Osteocyte (in vitro differentiated cells): Measurements from ENCODE around the gene GMDS. TPM values are rescaled to one million over a fixed set of nuclear protein-coding genes. Genes with fewer than 3 reads are reported as not detected.

Experiments used
- DNase-seq: peaks from one replicate; pipeline ENCODE4 v3.0.0; 2021; ENCODE audit warnings: mixed read lengths; ENCODE audit not compliant: unreplicated experiment; ENCODE audit errors: extremely low spot score
- H3K27ac Mint-ChIP-seq: one replicate; pipeline ENCODE4 v1.8.0; 2021; ENCODE audit warnings: mild to moderate bottlenecking, mixed read lengths; ENCODE audit not compliant: unreplicated experiment
- H3K27me3 Mint-ChIP-seq: one replicate; pipeline ENCODE4 v1.8.0; 2021; ENCODE audit warnings: mixed read lengths; ENCODE audit not compliant: unreplicated experiment
- H3K36me3 Mint-ChIP-seq: one replicate; pipeline ENCODE4 v1.8.0; 2021; ENCODE audit warnings: mixed read lengths; ENCODE audit not compliant: unreplicated experiment
- H3K4me1 Mint-ChIP-seq: one replicate; pipeline ENCODE4 v1.8.0; 2021; ENCODE audit warnings: mixed read lengths; ENCODE audit not compliant: unreplicated experiment
- H3K4me3 Mint-ChIP-seq: one replicate; pipeline ENCODE4 v1.8.0; 2021; ENCODE audit warnings: mild to moderate bottlenecking, moderate library complexity, mixed read lengths; ENCODE audit not compliant: unreplicated experiment
- H3K9me3 Mint-ChIP-seq: one replicate; pipeline ENCODE4 v1.8.0; 2021; ENCODE audit warnings: mixed read lengths; ENCODE audit not compliant: unreplicated experiment
- total RNA-seq: library from RNA; stranded (reverse); gene quantifications from 2 replicates; pipeline ENCODE4 v1.2.1, GENCODE V29; 2021
- TF ChIP-seq, protein P1 (sequence below): fragments of 200-600 bp; sonication (generic); IDR thresholded peaks from 2 replicates; pipeline ENCODE4 v1.5.0; 2021; ENCODE audit warnings: antibody characterized with exemption, mild to moderate bottlenecking, moderate library complexity

GMDS gene
- total RNA-seq, 1 donor from 2014 or later, result 30.7 TPM

DNA sequence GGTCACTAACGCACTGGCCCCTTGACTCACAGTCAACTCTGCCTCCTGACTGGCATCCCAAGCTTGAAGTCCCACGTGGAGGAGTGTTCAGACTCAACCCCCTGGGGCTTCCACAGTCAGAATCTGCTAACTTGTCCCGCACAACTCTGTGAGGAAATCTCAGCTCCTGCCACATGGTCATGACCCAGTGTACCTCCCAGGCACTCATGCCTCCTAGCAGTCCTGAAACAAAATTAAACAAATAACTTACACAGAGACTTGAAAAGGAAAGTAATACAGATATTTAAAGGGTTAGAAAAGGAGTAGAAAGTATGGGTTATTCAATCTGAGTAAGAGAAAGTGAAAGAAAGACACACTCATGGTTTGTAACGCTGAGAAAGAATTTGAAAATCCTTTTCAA is 134.9 kb downstream of the GMDS start:
- Mint-ChIP-seq H3K36me3 (peaks cover 3% of the 10 kb centered on the region), H3K4me1 (peaks cover 39% of the 10 kb centered on the region), H3K4me3 (peak overlapping the region; percentile 70), H3K27ac (peak overlapping the region; percentile 97), H3K9me3 (no peaks in the 10 kb centered on the region), H3K27me3 (no peaks in the 10 kb centered on the region)
- DNase-seq, result no peak
- TF ChIP-seq, protein P1, sequence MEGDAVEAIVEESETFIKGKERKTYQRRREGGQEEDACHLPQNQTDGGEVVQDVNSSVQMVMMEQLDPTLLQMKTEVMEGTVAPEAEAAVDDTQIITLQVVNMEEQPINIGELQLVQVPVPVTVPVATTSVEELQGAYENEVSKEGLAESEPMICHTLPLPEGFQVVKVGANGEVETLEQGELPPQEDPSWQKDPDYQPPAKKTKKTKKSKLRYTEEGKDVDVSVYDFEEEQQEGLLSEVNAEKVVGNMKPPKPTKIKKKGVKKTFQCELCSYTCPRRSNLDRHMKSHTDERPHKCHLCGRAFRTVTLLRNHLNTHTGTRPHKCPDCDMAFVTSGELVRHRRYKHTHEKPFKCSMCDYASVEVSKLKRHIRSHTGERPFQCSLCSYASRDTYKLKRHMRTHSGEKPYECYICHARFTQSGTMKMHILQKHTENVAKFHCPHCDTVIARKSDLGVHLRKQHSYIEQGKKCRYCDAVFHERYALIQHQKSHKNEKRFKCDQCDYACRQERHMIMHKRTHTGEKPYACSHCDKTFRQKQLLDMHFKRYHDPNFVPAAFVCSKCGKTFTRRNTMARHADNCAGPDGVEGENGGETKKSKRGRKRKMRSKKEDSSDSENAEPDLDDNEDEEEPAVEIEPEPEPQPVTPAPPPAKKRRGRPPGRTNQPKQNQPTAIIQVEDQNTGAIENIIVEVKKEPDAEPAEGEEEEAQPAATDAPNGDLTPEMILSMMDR, result no peak

DNA sequence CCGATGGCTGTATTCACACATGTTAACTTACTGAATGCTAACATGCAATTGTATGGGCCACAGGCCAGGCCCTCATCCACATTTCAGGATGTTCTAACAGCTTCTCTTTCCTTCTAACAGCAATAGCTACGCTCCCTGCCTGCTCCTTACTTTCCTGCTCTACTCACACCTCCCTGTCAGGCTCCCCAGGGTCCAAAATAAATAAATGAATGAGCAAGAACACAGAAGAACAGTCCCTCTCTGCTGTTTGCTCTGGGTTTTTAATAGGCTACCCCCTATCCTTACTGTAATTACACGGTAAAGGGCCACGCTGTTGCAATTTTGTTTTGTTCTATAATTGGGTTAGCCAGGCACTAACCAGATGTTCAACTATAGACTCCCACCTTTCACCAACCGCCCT is 135.6 kb downstream of the GMDS start:
- peaks cover 3% of the 10 kb centered on the region for H3K36me3 Mint-ChIP-seq
- H3K27me3 Mint-ChIP-seq, result no peaks in the 10 kb centered on the region
- no peaks in the 10 kb centered on the region for H3K9me3 Mint-ChIP-seq
- no peak overlapping the region for H3K4me3 Mint-ChIP-seq
- DNase-seq, result no peak
- TF ChIP-seq, protein P1, result no peak
- H3K27ac Mint-ChIP-seq, result peak overlapping the region; percentile 97
- peaks cover 39% of the 10 kb centered on the region for H3K4me1 Mint-ChIP-seq

DNA sequence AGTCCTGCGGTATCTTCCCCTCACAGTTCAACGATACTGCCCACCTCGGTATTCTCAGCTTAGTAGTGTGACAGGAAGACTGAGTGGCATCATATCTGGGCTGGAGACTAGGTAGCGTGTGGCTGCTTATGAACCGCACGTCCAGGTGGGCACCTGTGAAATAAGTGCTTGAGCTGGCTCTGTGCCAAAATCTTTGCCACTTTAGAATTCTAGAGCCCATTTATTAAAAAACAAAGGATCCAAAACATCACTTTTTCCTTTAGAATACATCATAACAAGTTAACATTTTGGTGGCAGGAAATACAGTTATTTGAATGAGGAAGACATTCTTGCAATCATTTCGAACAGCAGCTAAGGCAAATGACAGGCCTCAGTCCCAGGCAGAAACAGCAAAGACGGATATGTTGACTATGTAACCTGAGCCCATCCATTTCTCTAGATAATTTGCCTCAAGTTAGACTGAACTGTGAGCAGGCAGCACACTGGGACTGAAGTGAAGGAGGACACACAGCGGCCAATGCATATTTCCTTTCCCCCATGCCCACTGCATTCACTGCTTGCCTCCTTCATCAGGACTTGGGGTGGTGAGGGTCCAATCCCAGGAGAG is 136.6 kb downstream of the GMDS start:
- H3K4me1 Mint-ChIP-seq, result peaks cover 39% of the 10 kb centered on the region

GRCh38 chr6:2104524-2104880 is 140.9 kb downstream of the GMDS start:
- TF ChIP-seq, protein P1, result no peak
- no peaks in the 10 kb centered on the region for H3K36me3 Mint-ChIP-seq
- peaks cover 49% of the 10 kb centered on the region for H3K4me1 Mint-ChIP-seq
- no peaks in the 10 kb centered on the region for H3K9me3 Mint-ChIP-seq
- H3K27ac Mint-ChIP-seq, result no peak overlapping the region
- DNase-seq, result no peak
- H3K4me3 Mint-ChIP-seq, result peak overlapping the region; percentile 71
- H3K27me3 Mint-ChIP-seq, result no peaks in the 10 kb centered on the region

More for the DNA sequence above, 136.6 kb downstream of the GMDS start:
- no peaks in the 10 kb centered on the region for H3K27me3 Mint-ChIP-seq
- H3K4me3 Mint-ChIP-seq, result no peak overlapping the region
- DNase-seq, result no peak
- H3K36me3 Mint-ChIP-seq, result peaks cover 1% of the 10 kb centered on the region
- no peaks in the 10 kb centered on the region for H3K9me3 Mint-ChIP-seq
- H3K27ac Mint-ChIP-seq, result peak overlapping the region; percentile 97
- TF ChIP-seq, protein P1, result no peak

- Mint-ChIP-seq H3K4me1 (peaks cover 45% of the 10 kb centered on the region), H3K9me3 (no peaks in the 10 kb centered on the region), H3K27ac (peak overlapping the region; percentile 88), H3K27me3 (no peaks in the 10 kb centered on the region), H3K4me3 (peak overlapping the region; percentile 71), H3K36me3 (no peaks in the 10 kb centered on the region)
- peak; percentile 88 for DNase-seq
- TF ChIP-seq, protein P1, result peak; percentile 77
Measured at GRCh38 chr6:2103765-2104523, 141.5 kb downstream of the GMDS start.
